NCI-H82 treated with DMSO at 0.1 percent for 48 hours (cell line): Measurements from ENCODE around the gene RNF133.
A peak's percentile ranks its signal among the peaks of the same experiment; 100 is the strongest.

ENCODE experiments used
- DNase-seq: peaks from one replicate; lab custom pipeline; 2025; ENCODE audit not compliant: unreplicated experiment; lab: John Stamatoyannopoulos, UW

RNF133 gene

GRCh38 chr7:122699017-122699416 is at the start of gene RNF133:
Gene RNF133 (minus strand): TSS chr7:122699117. CDS start chr7:122698918, 199 bp downstream.
- DNase-seq = no peak

- no peak for DNase-seq
Observed at GRCh38 chr7:122748195-122748594, 49.3 kb upstream of the RNF133 start.

- DNase-seq = peak; percentile 20
Observed at GRCh38 chr7:122746948-122747347, 48.0 kb upstream of the RNF133 start.

- no peak for DNase-seq
Observed at GRCh38 chr7:122743211-122743610, 44.3 kb upstream of the RNF133 start.

- DNase-seq = no peak
Observed at GRCh38 chr7:122738947-122739346, 40.0 kb upstream of the RNF133 start.

GRCh38 chr7:122736183-122736582 is 37.3 kb upstream of the RNF133 start:
- no peak for DNase-seq

- no peak for DNase-seq
Observed at GRCh38 chr7:122727759-122728158, 28.8 kb upstream of the RNF133 start.

- DNase-seq = no peak
Observed at GRCh38 chr7:122727354-122727753, 28.4 kb upstream of the RNF133 start.

GRCh38 chr7:122726881-122727280 is 28.0 kb upstream of the RNF133 start:
- peak; percentile 29 for DNase-seq

- DNase-seq = no peak
Observed at GRCh38 chr7:122724366-122724765, 25.4 kb upstream of the RNF133 start.

GRCh38 chr7:122719010-122719578 is 20.2 kb upstream of the RNF133 start:
- no peak for DNase-seq

- no peak for DNase-seq
Observed at GRCh38 chr7:122717356-122718089, 18.6 kb upstream of the RNF133 start.

- DNase-seq = no peak
Observed at GRCh38 chr7:122715183-122715582, 16.3 kb upstream of the RNF133 start.

- no peak for DNase-seq
Observed at GRCh38 chr7:122710916-122711315, 12.0 kb upstream of the RNF133 start.

GRCh38 chr7:122709930-122710646 is 11.2 kb upstream of the RNF133 start:
- no peak for DNase-seq

GRCh38 chr7:122706836-122707235 is 7.9 kb upstream of the RNF133 start:
- no peak for DNase-seq

GRCh38 chr7:122702872-122703510 is 4.1 kb upstream of the RNF133 start, which contains the start of gene RNF148:
Gene RNF148 (minus strand): TSS chr7:122702922. CDS start chr7:122702750, 172 bp downstream.
- DNase-seq = no peak

GRCh38 chr7:122695816-122696215 is 3.1 kb downstream of the RNF133 start:
- no peak for DNase-seq

GRCh38 chr7:122694697-122695096 is 4.2 kb downstream of the RNF133 start:
- DNase-seq = peak; percentile 61

- no peak for DNase-seq
Observed at GRCh38 chr7:122692769-122693309, 6.1 kb downstream of the RNF133 start.

- no peak for DNase-seq
Observed at GRCh38 chr7:122691569-122692235, 7.2 kb downstream of the RNF133 start.
